HPDE6-E6E7 (cell line): ENCODE measurements around the gene BTN1A1.

Experiments used
- DNase-seq: peaks from one replicate; pipeline ENCODE4 v3.0.0; 2011; ENCODE audit warnings: missing footprints; ENCODE audit errors: extremely low spot score

The BTN1A1 gene

DNA sequence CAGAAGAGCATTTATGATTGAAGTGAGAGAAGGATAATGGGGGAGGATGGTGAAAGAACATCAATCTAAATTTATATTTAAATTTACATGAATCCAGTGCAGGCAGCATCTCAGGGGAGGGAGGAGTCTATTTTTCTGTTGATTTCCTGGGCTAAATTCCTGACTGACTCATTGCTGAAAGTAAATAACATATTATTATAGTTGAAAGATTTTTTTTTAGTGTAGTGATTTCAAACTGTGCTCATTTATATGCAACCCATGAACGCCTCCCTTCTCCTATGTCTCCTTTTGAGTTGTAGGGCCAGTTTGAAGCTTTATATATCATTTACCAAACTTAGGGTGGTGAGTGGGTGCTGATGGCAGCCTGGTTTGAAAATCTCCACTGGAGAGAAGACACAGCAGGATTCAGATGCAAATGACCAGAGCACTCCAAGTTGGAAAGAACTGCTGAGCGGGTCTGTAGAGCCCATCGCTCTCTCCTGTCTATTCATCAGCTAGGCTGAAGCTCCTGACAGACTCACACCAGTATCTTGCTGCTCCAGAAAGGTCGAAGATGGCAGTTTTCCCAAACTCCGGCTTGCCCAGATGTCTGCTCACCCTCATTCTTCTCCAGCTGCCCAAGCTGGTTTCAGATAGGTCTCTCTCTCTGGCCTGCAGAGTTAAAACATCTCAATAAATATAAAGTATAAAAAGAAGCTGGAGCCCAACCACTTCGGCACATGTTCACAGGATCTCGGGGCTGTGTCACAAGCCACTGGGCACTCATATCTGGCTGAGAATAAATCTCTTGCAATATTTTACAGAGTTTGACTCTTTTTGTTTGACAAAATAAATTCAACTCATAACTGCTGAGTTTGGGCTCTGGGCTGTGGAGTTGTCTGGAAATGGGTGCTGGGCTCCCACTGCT, 24.0 kb upstream of the BTN1A1 start:
- DNase-seq, result no peak

DNA sequence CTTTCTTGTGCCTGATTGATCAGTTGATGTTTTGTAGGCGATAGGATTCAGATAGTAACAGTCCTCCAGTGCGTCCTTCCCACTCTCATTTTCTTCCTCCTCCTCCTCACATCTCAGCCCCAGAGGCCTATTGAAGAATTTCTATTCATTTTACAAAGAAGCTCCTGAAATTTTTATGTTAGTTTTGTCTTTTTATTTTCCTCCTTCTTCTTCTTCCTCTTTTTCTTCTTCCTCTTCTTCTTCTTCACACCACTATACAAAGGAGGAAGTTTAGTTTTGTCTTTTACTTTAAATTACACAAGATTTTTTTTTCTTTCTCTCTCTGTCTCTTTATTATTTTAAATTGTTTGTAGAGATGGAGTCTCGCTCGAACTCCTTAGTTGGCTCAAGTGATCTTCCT, 23.2 kb upstream of the BTN1A1 start:
- DNase-seq, result no peak

DNA sequence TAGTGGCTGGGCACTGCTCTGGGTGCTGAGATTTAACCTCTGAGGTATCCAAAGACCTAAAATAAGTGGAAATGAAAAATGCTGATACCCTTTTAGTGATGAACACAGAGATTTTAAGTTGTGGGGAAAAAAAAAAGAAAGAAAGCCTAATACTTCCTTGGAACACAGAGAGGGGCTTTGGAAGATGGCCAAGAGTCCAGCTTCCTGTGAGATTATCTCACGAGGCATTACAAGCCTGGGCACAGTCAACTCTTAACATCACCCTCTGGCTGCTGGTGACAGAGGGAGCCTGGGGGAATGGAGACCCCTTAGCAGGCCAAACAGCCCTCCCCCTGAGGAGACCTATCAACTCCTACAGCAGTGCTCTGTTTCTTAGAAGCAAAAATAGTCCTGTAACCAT, 22.7 kb upstream of the BTN1A1 start:
- DNase-seq, result no peak

DNA sequence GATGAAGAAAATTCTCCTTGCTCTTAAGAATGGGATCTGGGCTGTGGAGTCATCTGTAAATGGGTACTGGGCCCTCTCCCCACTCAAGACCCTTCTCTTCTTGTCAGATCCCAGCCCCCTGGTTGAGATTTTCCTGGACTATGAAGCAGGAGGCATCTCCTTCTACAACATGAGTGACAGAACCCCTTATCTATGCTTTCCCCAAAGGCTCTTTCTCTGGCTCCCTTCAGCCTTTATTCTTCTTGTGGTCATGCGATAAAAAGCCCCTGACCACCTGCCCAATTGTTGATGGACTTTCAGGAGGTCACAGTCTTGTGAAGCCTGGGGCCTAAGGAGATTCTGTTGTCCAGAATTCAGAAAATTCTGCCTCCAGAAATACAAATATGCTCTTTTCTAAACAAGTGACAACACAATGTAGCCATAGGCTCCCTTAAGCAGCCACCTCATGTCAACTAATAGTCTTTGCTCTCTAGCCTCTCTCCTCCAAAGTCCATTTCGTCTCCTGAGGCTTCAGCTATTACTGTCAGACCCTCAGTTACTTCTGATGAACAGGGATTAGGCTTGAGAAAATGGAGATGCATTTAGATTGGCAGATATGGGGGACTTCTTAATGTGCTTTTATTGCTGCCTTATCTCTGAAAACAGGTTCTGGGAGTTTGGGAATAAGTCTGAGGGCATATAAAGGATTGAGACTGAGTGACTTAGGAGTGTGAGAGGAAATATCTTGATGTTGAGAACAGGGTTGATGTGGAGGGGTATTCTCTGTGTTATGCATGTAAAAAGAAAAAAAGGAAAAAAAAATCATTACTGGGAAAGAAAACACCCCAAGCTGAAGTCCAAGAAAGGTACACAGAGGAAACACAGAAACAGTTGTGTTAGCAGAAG, 21.8 kb upstream of the BTN1A1 start:
- no peak for DNase-seq

DNA sequence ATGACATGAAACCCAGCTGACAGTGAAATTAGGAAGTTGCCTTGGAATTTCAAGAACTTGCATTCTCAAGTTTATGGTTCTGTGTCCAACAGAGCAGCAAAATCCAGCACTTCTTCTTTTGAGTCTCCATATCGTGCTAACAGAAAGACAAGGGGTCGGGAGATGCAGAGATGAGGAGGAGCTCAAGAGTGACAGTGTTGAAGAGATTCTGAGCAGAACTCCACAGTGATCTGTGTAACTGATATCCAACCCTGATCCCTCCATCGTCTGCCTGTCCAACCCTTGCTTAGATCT, 21.2 kb upstream of the BTN1A1 start:
- DNase-seq, result no peak

DNA sequence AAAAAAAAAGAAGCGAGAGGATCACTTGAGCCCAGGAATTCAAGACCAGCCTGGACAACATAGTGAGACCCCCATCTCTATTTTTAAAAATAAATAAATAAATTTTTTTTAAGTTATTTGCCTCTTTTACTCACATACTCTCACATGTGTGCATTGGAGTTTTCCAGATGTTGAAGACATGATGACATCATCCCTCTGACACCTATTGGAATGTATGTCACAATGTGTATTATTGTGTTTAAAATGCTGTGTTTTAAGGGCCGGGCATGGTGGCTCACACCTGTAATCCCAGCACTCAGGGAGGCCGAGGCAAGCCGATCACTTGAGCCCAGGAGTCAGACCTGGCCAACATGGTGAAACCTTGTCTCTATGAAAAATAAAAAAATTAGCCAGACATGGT, 17.8 kb upstream of the BTN1A1 start:
- DNase-seq, result no peak

DNA sequence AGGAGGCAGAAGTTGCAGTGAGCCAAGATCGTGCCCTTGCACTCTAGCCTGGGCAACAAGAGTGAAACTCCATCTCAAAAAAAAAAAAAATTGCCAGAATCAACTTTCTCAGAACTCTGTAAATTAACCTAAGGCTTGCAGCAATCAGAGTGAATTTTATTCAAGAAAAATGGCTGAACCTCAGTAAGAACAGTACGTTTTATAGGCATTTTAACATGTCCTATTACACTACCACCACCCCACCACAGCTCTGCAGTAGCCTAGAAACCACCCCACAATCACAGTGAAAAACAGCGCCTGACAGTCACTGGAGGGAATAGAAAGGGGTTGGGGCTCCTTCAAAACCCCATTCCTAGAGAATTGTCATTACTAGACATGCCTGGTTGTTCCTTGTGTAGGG, 16.4 kb upstream of the BTN1A1 start:
- no peak for DNase-seq

DNA sequence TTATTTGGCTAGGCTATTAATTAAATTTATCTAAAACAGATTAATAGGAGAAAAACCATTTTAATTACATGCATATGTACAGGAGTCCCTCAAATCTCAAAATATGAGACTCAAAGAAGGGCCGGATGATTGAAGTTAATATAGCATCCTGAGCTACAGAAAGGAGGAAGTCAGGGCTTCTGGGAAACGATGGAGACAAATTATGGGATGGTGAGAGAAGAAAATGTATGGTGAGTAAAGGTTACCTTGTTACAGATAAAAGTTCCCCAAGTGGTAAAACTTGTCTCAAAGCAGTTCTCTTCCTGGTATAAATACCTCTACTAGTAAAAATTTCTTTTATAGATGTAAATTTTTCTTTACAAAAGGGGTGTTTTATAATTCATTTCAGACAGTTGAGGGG, 15.9 kb upstream of the BTN1A1 start:
- DNase-seq, result no peak

DNA sequence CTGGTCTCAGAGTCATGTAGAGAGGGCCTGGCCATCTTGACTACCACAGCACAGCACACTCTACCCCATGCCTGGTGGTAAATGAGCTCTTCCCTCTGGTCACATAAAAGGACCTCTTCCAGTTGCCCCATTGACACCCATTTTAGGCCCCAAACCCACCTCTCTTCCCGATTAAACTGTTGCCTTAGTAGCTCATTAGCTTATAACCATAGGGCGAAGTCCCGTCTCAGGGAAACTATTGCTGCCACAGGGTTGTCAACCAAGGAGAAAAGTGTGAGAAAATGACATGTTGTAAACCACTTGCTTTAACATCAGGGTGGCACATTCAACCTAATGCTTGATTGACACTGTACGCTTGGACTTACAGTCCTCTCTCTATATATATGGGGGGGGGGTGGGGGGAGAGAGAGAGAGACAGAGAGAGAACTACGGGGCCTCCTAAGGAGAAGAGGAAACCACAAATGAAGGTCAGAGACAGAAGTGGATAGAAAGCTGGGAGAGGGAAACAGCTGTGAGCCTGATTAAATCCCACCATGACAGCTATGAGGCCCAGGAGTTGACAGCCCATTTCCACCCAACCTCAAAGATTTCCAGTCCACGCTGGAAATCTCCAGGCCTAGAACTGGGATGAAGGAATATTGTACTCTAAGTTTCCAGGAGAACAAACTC, 14.9 kb upstream of the BTN1A1 start:
- DNase-seq, result no peak

DNA sequence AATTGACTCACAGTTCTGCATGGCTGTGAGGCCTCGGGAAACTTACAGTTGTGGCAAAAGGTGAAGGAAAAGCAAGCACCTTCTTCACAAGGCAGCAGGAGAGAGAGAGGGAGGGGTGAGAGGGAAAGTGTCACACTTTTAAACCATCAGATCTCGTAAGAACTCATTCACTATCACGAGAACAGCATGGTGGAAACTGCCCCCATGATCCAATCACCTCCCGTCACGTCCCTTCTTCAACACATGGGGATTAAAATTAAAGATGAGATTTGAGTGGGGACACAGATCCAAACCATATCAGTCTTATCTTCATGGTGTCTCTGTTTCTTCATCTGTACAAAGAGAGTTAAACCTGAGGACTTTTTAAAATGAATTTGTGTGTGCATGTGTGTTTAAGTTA, 13.7 kb upstream of the BTN1A1 start:
- DNase-seq, result no peak

DNA sequence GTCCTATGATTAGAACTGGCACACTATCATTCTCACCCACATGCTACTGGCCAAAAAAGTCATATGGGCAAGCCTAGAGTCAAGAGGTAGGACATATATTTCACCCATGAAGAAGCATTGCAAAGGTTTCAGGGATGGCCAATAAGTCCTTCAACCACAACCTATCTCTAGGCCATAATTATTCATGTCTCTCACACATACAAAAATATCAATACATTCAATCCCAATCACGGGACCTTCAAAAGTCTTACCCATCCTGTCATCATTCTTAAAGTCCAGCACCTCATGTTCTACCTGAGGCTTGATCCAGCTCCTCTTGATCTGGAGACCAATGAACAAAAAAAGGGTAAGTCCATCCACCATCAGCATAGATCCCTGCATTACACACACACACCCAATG, 12.6 kb upstream of the BTN1A1 start:
- DNase-seq, result no peak

DNA sequence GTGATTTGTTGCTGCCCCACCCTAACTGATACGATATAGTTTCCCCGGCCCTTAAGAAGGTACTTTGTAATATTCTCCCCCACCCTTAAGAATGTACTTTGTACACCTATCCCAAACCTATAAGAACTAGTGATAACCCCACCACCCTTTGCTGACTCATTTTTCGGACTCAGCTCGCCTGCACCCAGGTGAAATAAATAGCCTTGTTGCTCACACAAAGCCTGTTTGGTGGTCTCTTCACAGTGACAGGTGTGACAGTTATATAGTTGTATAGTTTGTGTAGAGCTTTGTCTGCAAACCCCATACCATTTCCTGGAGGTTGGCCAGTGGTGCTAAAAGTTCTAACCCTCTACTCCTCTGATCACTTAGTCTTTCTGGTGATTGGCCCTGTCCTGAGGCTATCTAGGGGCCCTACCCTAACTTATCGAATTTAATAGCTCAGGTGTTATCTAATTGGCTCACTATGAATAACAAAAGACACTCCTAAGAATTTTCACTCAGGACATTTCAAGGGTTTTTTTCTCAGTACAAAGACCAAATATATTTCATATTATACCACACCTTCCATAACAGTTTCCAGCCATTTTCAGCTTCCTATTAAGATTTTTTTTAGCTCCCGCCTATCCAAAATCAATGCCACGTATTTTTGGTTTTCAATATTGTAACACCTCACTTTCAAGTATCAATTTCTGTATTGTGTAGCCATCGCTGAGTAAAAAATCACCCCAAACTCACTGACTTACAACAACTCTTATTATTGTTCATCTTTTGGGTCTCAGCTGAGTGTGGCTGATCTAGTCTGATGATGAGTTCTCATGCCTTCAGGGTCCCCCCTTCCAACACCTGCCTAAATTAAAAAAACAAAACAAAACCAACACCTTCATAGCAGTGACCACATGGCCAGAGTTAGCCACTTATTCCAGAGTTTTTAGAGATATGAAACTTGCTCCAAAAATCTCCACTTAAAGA, 9.8 kb upstream of the BTN1A1 start:
- DNase-seq, result no peak

DNA sequence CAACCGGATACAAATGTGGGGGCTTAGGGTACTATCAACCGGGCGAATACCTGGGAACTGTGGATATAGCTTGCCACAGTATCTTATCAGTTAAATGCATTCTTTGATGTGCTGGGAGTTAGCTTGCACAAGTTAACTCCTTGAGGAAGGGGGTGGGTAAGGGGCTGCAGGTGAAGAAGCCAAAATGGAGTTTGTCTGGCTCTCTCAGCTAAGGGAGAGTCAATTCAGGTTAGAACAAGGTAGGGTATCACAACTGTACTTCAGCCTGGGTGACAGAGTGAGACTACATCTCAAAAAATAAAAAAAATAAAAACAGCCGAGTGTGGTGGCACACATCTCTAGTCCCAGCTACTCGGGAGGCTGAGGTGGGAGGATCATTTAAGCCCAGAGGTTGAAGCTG, 8.5 kb upstream of the BTN1A1 start:
- no peak for DNase-seq

DNA sequence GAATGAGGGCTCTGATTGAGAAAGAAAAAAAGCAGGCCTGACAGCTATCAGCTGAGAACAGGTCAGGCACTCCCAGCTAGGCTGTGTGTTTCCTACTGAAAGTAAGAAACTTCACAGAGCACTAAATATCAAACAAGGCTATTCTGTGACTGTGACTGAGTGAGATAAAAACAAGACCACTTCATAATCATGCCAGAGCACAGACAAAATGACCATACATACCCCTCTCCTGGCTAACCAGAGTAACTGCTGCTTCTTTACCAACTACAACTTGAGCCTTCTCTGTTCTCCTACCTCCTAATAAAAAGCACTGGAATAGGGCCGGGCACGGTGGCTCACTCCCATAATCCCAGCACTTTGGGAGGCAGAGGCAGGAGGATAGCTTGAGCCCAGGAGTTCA, 6.8 kb upstream of the BTN1A1 start:
- no peak for DNase-seq

DNA sequence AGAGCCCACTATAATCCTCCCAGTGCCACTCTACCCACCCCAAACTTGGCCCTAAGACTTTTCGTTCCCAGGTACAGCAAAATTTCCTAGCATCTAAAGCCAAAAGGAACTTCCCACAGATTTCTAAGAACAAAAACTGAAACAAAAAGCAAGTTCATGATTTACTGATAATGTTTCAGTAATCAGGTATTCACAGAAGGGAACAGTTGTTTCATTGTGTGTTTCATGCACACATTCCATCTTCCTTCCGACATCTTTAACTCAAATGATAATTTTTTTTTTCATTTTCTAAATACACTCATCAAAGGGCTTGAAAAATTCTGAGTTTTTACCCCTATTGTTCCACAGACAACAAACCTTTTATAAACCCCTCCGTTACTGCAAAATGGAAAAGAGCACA, 6.0 kb upstream of the BTN1A1 start:
- no peak for DNase-seq

DNA sequence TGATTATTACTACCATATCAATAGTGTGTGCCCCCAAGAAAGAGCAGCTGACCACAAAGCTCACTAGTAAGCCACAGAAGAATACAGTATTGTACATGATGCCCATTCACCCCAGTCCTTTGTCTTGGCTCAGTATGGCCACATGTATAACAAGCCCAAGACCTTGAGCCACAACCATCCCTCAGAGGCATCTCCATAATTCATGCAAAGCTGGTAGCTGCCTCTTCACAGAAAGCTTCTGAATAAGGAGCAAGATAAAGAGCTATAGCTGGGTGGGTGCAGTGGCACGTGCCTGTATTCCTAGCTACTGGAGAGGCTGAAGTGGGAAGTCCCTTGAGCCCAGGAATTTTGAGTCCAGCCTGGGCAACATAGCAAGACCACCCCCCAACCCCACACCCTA, 4.8 kb upstream of the BTN1A1 start:
- no peak for DNase-seq

DNA sequence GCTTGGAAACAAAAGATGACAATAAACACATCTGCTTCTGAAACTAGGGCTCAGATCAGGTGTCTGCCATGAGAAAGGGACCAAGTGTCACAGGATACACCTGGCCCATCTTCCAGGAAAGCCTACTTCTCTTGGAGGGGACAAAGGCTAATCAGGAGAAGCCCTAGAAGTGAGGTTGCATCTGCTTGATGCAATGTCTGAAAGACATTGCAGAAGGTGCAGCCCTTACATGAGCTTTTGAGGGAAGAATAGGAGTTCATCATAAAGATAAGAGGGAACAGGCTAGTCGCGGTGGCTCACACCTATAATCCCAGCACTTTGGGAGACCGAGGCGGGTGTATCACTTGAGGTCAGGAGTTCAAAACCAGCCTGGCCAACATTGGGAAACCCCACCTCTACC, 2.5 kb upstream of the BTN1A1 start:
- DNase-seq, result no peak

DNA sequence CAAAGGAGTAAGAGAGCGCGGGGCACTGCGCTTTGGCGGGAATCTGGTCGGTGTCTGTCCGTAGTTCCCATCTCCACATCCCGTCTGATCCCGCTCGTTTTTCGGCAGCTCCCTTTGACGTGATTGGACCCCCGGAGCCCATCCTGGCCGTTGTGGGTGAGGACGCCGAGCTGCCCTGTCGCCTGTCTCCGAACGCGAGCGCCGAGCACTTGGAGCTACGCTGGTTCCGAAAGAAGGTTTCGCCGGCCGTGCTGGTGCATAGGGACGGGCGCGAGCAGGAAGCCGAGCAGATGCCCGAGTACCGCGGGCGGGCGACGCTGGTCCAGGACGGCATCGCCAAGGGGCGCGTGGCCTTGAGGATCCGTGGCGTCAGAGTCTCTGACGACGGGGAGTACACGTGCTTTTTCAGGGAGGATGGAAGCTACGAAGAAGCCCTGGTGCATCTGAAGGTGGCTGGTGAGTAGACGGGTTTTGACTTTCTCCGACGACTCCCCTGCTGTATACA, 1.4 kb downstream of the BTN1A1 start:
- DNase-seq, result no peak

DNA sequence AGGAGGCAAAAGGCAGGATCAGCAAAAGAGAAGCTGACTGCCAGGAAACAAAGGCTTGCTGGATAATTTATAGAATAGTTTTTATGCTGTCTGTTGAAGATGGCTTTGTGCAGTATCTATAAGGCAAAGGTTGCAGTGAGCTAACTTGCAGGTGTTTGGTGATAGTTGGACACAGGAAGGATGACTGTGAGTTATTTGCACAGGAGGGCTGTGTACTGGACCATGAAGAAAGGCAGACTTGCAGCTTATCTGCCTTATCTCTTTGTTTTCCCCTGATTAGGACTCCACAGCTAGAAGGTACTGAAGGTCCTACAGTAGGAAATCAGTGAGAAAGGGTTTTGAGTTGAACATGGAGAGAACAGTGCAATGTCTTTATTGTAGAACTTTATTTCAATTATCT, 2.1 kb downstream of the BTN1A1 start:
- no peak for DNase-seq

DNA sequence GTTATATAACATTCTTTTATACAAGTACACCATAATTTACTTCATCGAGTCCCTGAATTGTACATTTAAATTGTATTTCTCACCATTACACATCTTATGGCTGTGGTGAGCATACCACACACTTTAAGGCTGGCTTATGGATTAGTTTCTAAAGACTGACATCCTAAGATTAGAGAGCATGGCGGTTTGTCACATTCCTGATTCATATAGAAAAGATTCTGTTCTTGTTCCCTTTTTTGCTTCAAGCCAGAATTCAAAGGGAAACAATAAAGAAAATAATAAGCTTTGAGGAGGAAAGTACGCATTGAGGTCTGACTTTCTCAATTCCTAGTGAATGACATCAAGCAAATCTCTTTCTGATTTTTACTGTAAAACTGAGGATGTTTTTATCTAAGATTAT, 2.5 kb downstream of the BTN1A1 start:
- no peak for DNase-seq

DNA sequence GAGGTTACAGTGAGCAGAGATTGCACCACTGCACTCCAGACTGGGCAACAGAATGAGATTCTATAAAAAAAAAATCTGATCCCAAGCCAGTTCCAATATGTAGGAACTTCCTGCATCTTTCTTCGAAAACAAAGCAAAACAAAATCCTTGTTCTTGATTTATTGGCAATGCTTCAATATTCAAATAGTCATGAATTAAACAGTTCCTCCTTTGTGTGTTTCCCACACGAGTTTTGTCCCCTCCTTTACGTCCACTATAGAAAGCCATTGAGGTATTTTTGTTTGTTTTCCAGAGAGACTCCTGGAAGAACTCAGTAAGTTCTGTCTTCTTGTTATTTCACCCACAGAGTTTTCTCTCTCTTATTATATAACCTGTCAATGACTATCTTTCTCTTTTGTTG, 7.6 kb downstream of the BTN1A1 start:
- DNase-seq, result no peak
